Astrocyte of the spinal cord (primary cell): Measurements from ENCODE around the gene GNAQ.

ENCODE experiments used
- DNase-seq: peaks from one replicate; pipeline ENCODE4 v3.0.0; 2011; ENCODE audit warnings: low read depth, low spot score
- H3K4me3 ChIP-seq: 2 replicates; pipeline ENCODE4 v1.5.1; 2011; ENCODE audit warnings: low read depth, mild to moderate bottlenecking, low read length, moderate library complexity
- CTCF ChIP-seq: IDR thresholded peaks from 2 replicates; pipeline ENCODE4 v1.5.1; 2012; ENCODE audit warnings: low read depth, mild to moderate bottlenecking, low read length, inconsistent platforms
- in situ Hi-C: cut with HindIII; loops from 2 replicates; pipeline ENCODE4 v1.10.0; 2017; ENCODE audit warnings: low sequenced_read_pairs

GNAQ gene

GRCh38 chr9:77831781-77832180 lies 199.8 kb downstream of the GNAQ start:
- no peak overlapping the region for H3K4me3 ChIP-seq
- no peak for TF ChIP-seq CTCF
- DNase-seq = no peak
- in situ Hi-C loops = no loop called here

- no peak for TF ChIP-seq CTCF
- no peak for DNase-seq
- in situ Hi-C loops = no loop called here
These were observed 200.9 kb downstream of the GNAQ start for GRCh38 chr9:77830618-77831285.

GRCh38 chr9:77829420-77829819 lies 202.2 kb downstream of the GNAQ start:
- TF ChIP-seq CTCF = no peak
- DNase-seq = no peak
- in situ Hi-C loops = no loop called here
- no peak overlapping the region for H3K4me3 ChIP-seq

More at GRCh38 chr9:77830618-77831285, 200.9 kb downstream of the GNAQ start:
- no peak overlapping the region for H3K4me3 ChIP-seq

GRCh38 chr9:77827104-77827784 lies 204.4 kb downstream of the GNAQ start:
- no peak for DNase-seq
- TF ChIP-seq CTCF = no peak
- in situ Hi-C loops = no loop called here
- no peak overlapping the region for H3K4me3 ChIP-seq

GRCh38 chr9:77826621-77827020 lies 205.0 kb downstream of the GNAQ start:
- TF ChIP-seq CTCF = no peak
- DNase-seq = peak; percentile 41
- in situ Hi-C loops = no loop called here
- H3K4me3 ChIP-seq = no peak overlapping the region

GRCh38 chr9:77826116-77826515 lies 205.5 kb downstream of the GNAQ start:
- DNase-seq = no peak
- no peak for TF ChIP-seq CTCF
- no peak overlapping the region for H3K4me3 ChIP-seq
- in situ Hi-C loops = no loop called here
